Measurements from ENCODE around the gene ETNK2. TPM values are rescaled to one million over a fixed set of nuclear protein-coding genes. Genes with fewer than 3 reads are reported as not detected.

The ETNK2 gene
- polyA plus RNA-seq, 2 of the 4 experiments (the other 2 are of a cell fraction): 3.4 to 5.2 TPM

DNA sequence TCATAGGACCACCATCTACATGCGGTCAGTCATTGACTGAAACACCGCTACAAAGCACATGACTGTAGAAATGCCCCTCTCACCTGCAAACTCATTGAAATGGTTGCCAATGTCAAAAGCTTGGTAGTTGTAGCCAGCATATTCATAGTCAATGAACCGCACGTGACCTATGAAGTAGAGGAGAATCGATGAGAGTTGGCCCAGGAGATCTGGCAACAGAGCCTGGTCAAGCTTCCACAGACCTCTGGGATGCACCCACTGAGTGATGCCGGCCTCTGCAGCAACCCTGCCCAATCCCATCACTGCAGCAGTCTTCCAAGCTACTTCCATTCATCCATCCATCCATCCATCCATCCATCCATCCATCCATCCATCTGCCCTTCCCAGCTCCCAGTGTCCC, 11.9 kb downstream of the ETNK2 start:
- TF ChIP-seq ZNF302 (CRISPR knock-in tag; IDR thresholded peaks at IDR 0.05) (no peak), MAFK (IDR thresholded peaks at IDR 0.05; ENCODE audit: partially characterized antibody) (no peak), EHMT2 (IDR thresholded peaks at IDR 0.05; ENCODE audit: low read depth) (no peak)
- TF ChIP-seq, protein P1, sequence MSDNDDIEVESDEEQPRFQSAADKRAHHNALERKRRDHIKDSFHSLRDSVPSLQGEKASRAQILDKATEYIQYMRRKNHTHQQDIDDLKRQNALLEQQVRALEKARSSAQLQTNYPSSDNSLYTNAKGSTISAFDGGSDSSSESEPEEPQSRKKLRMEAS (IDR thresholded peaks at IDR 0.05): no peak
- TF ChIP-seq, protein P2, sequence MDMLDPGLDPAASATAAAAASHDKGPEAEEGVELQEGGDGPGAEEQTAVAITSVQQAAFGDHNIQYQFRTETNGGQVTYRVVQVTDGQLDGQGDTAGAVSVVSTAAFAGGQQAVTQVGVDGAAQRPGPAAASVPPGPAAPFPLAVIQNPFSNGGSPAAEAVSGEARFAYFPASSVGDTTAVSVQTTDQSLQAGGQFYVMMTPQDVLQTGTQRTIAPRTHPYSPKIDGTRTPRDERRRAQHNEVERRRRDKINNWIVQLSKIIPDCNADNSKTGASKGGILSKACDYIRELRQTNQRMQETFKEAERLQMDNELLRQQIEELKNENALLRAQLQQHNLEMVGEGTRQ (IDR thresholded peaks at IDR 0.05): no peak
- Histone ChIP-seq H3K4me3 (no peak overlapping the region), H3K4me1 (no peaks in the 10 kb centered on the region), H3K9me3 (no peaks in the 10 kb centered on the region), H3K4me2 (no peak overlapping the region), H3K27ac (no peak overlapping the region)
- POLR2A ChIA-PET: no interaction called here
- CTCF ChIA-PET: interaction anchor here (0.5 to 32.2 kb wide), 7 partner anchors 11 to 635 kb away, joined by 3 to 757 read pairs (median 8); partner anchors contain the start of genes ETNK2 and SNRPE
- FAIRE-seq (no peak), DNase-seq (ENCODE audit: low read depth in 1 of 2, low spot score in 1 of 2) (no peak), ATAC-seq (no peak)
- WGBS (ENCODE audit: missing lambda C conversion rate): 82% methylated on average over 6 of the region's 6 CpGs

DNA sequence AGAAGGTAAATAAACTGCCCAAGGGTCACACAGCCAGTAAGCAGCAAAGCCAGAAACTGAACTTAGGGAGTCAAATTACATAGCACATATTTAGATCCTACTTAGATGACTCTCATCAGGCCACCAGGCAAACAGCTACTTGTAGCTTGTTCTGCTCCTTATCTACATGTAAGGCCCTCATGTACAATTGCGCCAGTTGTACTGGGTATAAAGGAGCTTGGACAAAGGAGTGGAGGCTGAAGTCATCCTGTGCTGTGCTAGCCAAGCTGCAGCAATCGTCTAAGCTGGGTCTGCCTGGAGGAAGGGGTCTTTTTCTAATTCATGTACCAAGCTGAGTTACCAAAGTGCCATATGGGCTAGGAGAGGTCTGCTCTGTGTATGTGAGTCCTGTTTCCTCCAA, 12.8 kb downstream of the ETNK2 start:
- no peak overlapping the region for H3K4me2 ChIP-seq
- H3K4me3 ChIP-seq: no peak overlapping the region
- FAIRE-seq (no peak), DNase-seq (ENCODE audit: low read depth in 1 of 2, low spot score in 1 of 2) (no peak), ATAC-seq (no peak)
- WGBS (ENCODE audit: missing lambda C conversion rate): 67% methylated on average over 2 of the region's 2 CpGs
- TF ChIP-seq BCL3 (IDR thresholded peaks at IDR 0.05) (no peak), CBX2 (IDR thresholded peaks at IDR 0.05; ENCODE audit: borderline replicate concordance, low read depth) (no peak), ELK1 (IDR thresholded peaks at IDR 0.05; ENCODE audit: low read depth, low read length) (no peak), NPAS2 (CRISPR knock-in tag; IDR thresholded peaks at IDR 0.05; ENCODE audit: borderline replicate concordance) (no peak), ZFP36 (IDR thresholded peaks at IDR 0.05; ENCODE audit: borderline replicate concordance, partially characterized antibody) (no peak), CBX8 (IDR thresholded peaks at IDR 0.05) (no peak), E2F6 (IDR thresholded peaks at IDR 0.05; ENCODE audit: borderline replicate concordance, low read depth) (no peak), BHLHE40 (IDR thresholded peaks at IDR 0.05; ENCODE audit: low read depth, low read length) (no peak), CEBPB (IDR thresholded peaks at IDR 0.05) (no peak), ESRRA (IDR thresholded peaks at IDR 0.05; ENCODE audit: borderline replicate concordance, low read length) (no peak)
- TF ChIP-seq, protein P3, sequence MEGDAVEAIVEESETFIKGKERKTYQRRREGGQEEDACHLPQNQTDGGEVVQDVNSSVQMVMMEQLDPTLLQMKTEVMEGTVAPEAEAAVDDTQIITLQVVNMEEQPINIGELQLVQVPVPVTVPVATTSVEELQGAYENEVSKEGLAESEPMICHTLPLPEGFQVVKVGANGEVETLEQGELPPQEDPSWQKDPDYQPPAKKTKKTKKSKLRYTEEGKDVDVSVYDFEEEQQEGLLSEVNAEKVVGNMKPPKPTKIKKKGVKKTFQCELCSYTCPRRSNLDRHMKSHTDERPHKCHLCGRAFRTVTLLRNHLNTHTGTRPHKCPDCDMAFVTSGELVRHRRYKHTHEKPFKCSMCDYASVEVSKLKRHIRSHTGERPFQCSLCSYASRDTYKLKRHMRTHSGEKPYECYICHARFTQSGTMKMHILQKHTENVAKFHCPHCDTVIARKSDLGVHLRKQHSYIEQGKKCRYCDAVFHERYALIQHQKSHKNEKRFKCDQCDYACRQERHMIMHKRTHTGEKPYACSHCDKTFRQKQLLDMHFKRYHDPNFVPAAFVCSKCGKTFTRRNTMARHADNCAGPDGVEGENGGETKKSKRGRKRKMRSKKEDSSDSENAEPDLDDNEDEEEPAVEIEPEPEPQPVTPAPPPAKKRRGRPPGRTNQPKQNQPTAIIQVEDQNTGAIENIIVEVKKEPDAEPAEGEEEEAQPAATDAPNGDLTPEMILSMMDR (IDR thresholded peaks at IDR 0.05): no peak
- TF ChIP-seq, protein P4, sequence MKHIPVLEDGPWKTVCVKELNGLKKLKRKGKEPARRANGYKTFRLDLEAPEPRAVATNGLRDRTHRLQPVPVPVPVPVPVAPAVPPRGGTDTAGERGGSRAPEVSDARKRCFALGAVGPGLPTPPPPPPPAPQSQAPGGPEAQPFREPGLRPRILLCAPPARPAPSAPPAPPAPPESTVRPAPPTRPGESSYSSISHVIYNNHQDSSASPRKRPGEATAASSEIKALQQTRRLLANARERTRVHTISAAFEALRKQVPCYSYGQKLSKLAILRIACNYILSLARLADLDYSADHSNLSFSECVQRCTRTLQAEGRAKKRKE (CRISPR knock-in tag; IDR thresholded peaks at IDR 0.05; ENCODE audit: low read depth): no peak
- H3K9me3 ChIP-seq: no peaks in the 10 kb centered on the region
- ChIA-PET CTCF (interaction anchor here (1.0 to 32.2 kb wide), 10 partner anchors 9 to 634 kb away, joined by 3 to 757 read pairs (median 6); partner anchors contain the start of genes ETNK2 and SNRPE), POLR2A (no interaction called here)
- no peaks in the 10 kb centered on the region for H3K4me1 ChIP-seq
- no peak overlapping the region for H3K27ac ChIP-seq

Data from A549 (cell line).